COR-L47 (cell line): ENCODE measurements around the gene ANO1.

Experiments
- DNase-seq: peaks from one replicate; lab custom pipeline; 2025; lab: John Stamatoyannopoulos, UW

The ANO1 gene

DNA sequence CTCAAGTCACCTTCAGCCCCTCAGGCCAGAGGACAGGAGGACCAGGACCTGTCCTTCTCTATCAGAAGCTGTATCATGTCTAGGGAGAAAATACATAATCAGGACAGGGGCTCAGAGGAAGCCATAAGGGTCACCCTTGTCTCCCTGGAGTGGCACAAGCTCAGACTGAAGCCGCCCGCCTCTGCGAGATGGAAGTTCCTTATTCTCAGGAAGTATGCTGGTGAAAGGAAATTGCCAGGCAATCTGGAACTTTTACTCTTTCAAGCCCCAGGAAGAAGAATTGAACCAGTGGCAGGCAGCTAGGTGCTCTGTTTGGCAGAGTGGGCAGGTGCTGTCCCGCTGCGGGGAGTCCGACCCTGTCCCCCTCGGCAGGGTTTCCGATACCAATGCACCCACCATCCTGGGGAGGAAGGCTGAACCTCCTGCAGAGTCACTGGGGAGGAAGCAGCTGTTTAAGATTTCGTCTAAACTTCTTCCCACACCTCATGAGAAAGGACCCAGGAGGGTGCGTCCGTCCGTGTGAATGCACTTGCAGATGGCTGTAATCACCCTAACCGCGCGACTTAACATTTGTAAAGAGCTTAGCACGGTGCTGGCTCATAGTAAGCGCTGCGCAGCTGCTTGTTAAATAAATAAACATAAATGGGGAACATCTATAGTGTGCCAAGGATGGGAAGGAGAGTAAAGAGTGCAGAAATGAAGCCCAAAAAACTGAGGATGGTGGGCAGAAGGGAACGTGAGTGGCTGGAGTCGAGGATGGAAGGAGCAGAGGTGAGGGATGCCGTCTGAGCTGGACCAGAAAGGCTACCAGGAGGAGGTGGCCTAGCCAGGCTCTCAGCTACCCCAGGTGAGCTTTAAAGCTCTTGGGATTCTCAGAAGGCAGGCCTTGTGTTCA lies 5.0 kb upstream of the ANO1 start:
- DNase-seq: peak; percentile 63

DNA sequence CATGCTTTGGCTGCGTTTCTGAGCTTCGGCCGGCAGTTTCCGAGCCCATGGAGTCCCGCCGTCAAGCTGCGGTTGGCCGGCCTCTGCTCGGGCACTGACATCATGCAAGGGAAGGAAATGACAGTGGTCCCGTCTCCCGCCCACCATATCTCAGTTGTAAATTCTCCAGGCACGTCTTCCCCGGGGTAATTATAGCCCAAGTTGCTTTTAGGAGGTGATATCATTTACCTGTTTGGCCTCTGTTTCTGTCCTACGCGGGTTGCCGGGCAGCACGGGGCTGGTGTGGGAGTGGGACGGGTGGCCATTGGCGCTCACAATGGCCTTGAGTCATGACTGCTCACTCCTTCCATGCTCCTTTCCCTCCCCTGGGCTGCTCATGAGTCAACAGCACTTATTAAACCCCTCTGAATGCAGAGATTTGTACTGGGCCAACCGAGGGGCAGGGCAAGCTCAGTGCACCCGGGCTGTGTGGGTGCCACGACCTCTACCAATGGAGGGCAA lies 4.2 kb upstream of the ANO1 start:
- DNase-seq: no peak

DNA sequence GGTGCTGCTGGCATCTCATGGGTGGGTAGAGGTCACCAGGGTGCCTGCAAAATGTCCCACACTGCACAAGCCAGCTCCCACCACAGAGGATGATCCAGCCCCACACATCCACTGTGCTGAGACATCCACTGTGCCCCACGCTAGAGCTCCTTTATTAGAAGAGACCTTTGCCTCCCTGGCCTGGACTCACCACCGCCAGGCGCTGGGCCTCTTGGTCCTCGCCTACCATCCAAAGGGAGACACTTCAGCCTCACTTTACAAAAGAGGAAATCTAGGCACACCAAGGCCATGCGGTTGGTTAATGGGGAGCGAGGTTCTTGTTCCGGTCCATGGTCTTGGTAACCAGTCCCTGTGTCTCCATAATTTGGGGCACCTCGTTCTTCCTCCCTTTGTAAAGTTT lies 3.4 kb upstream of the ANO1 start:
- no peak for DNase-seq

DNA sequence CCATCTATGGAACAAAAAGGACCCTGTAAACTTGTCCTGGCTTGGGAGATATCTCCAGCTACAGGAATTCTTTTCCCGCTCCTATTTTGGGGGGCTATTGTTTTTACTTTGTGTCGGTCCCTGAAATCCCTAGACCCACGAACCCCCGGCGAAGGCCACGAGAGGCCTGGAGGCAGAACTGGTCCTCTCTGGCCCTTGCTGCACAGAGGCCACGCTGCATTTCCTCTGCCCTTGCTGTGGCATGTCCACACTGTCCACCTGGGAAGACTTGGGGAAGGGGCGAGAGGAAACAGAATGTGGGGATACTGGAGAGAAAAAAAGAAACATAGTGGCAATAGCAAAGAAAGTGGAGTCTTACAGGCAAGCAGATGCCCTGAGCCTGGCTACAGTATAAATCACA lies 2.3 kb upstream of the ANO1 start:
- no peak for DNase-seq

DNA sequence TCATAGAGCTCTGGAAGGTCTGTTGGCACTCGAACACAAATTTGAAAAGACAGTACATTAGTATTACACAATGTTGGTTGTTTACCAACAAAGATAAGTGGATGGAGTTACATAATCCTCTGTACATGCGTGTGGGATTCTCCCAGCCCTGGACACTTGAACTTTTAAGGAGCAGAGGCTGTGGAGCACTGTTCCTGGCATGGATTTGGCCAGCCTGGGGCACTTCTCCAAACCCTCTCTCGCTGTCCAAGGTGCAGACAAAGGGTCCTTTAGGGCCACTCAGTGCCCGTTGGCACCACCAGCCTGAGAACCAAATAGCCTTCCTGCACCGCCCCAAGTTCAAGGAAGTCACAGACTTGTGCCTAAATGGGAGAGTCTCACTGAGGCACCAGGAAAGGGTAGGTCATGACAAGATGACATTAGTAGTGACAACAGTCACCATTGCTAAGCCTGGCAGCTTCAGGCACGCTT lies 1.6 kb upstream of the ANO1 start:
- DNase-seq: no peak

DNA sequence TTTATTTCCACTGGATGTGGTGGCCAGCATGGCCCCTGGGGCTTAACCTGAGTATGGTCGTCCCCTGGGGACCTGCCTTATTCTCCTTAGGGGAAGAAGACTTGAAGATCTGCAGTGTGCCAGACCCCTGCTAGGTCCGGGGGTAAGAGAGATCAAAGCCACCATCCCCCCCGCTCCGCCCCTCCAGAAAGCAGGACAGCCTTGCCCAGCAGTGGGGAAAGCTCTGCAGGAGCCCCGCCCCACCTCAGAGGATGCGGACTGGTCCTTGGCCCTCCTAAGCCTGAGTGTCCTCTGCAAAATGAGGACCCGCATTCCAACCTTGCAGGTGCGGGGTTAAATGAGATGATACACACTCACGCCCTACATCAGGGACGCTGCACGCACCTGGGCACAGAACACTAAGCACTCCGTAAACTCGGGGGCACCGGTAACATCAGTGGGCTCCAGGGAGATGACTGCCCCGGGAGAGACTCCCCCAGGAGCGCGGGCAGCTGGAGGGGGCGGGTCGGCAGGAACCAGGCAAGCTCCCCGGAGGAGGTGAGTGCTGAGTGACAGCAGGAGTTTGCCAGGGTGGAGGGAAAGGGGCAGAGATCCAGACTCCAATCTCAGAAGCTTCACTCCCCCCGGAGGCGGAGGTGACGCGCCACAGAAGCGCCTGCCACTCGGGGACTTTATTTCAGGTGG lies 564 bp upstream of the ANO1 start:
- DNase-seq: no peak

DNA sequence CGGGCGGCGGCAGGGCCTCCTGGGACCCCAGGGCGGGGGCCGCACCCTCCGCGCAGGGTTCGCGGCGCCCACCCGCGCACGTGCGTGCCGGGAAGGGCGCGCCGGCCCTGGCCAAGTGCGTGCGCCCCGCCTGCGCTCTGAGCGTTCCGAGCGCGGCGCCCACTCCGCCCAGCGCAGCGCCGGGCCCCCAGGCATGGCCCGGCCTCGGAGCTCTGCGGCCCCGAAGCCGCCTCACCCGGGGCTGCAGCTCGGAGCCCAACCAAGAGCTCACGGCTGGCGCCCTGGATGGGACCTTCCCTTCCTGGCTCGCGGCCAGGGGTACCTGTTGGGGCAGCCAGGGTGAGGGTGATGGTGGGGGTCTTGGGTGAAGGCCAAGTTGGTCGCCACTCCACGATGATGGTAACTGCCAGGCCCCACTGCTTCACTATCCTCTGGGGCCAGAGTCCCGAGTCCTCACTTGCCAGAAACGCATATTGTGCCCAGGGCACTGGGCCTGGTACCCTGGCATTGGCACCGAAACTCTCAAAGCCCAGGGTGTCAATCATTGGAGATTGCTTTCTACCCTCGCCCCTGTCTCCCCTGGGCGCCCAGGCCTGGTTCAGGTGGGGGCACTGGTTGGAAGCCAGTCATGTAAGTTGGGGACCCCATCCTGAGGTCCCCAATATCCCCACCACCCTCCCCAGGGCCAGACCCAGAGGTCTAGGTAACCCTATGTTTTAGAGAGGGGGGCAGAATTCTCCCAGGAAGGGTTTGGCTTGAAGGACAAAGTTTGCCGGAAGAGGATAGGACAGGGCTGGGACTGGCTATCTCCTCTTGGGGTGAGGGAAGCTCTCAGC lies 882 bp downstream of the ANO1 start:
- no peak for DNase-seq

DNA sequence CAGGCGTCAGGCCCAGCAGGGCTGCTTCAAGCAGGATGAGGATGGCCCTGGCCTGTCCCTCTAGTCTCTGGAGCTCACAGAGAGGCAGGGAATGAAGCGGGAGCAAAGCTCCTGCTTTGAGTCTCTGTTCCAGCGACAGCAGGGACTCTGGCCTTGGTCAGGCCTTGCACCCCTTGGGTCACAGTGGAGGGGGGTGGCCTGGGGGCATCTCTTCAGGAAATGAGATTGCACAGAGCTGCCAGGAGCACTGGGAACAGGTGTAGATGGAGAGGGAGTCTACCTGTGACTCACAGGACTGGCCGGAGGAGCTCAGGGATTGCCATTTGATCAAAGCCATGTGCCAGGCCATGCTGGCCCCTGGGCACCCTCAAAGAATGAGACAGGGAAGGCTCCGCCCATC lies 1.6 kb downstream of the ANO1 start:
- no peak for DNase-seq

DNA sequence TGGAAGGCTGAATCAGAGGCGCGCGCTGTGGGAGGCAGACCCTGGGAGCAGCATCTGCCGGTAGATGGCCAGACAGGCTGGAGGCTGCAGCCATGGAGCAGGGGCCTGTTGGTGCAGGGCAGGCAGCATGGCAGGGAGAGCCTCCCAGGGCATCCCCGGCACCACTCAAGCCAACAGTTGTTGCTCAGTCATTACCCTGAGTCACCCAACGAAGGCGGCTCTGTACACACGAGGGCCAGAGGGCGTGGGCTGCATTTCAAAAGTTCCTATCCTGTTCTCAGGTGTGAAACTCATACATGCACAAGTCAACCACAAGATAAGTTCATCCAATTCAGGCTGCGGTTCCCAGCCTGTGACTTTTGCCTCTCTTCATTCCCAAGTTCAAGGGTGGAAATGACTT lies 2.6 kb downstream of the ANO1 start:
- DNase-seq: no peak

DNA sequence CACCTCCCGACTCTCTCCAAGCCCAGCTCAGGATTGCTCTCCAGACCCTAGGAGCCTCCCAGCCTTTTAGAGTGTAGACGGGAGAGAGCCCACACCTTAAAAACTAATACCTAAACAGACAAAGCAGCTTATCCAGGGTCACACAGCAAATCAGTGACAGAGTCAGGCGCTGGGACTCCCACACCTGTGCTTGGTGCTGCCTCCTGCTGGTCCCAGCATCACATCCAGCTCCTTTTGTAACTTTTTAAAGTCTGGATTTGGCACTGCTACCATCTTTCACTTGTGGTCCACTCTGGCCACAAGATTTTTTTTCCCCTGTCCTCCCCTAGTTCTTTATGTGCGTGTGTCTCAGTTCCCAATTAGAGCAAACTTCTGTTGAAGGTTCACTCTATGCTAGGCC lies 4.7 kb downstream of the ANO1 start:
- DNase-seq: no peak

DNA sequence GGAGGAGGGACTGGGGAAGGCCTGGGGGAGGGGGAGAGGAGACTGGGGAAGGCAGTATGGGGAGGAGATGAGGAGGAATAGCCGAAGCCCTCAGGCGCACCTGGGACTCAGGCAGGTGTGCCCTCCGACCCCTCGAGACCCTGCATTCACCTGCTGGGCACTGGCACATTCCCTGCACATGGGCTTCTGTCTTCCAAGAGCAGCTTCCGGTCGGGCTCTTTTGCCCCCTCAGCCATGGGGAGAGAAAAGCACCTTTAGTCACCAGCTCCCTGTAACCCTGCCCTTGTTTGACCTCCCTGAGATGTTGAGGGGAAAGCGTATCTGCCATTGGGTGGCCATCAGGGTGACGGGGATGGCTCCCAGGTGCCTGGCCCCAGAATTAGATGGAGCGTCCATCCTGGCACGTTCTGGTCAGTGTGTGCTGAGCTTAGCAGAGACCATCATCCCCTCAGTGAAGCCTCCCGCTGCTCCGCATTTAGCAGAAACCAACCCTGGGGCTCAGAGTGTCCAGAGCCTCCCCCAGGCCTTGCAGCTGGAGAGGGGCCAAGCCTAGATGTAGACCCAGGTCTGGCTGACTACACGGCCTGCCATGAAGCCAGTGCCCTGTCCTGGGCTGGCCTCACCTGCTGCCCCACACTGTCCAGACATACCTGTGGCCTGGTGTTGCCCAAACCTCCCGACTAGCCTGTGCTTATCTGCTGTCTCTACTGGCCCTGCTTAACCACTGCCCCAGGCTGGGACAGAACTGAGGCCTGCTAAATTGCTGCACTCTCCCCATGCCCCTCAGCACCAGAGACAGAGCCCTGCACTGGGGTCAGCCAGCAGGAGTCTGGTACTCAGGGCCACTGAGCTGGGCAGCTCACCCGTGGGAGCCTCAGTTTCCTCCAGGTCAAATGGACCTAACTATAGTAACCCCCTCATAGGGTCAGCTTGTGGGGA lies 6.2 kb downstream of the ANO1 start:
- no peak for DNase-seq

DNA sequence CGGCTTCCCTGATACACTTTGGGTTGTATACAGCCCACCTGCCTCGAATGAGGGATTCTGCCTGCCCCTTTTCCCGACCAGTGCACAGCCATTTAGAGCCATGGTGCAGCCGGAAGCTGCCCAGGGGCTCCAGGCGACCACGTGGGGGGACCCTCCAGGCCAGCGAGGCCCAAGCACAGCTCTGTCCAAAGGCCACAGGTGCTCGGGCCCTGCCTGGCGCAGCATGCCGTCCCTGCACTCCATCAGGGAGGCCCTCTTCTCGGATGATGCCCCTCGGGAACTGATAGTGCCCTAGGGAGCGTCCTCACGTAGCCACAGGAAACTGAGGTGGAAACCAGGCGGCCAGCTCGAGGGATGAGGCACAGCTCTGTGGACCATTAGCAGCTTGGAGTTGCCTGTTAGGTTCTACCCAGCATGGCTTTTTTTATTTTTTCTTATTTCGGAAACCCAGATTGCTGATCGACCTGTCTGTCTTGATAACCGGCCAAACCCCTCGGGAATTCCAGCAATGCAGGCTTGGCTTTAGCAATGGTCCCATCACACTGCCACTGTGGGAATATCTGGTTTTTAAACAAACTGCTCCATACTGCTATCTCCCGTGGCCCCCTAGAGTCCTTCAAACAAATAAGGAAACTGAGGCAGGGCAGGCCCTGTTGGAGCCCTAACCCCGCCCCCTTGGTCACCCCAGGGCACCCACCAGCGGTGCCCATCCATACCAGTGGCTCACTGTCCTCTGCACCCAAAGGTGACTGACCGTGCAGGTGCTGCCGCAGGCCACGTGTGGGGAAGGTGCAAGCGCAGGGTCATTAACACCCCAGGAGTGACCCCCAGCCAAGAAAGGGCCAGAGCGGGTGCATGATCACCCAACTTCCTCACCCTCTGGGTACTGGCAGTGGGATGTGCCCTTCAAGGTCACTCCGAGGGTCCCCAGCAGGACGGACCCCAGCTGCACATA lies 8.0 kb downstream of the ANO1 start:
- DNase-seq: no peak

DNA sequence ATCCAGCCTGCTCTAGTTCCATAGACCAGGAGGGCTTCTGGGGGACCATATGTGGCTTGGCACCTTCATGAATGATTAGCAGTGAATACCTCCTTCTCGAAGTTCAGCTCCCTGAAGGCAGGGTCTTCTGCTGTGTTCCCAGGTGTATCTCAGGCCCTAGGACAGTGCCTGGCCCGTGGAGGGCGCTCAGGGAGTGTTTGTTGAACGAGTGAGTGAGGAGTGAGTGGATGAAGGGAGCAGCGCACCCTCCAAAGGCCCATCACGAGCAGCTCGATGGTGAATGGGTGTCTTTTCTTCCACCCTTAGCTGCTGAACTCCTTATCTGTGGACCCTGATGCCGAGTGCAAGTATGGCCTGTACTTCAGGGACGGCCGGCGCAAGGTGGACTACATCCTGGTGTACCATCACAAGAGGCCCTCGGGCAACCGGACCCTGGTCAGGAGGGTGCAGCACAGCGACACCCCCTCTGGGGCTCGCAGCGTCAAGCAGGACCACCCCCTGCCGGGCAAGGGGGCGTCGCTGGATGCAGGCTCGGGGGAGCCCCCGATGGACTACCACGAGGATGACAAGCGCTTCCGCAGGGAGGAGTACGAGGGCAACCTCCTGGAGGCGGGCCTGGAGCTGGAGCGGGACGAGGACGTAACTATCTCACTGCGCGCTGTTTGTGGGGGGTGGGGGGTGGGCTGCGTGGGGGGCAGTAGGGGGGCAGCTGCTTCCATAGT lies 9.5 kb downstream of the ANO1 start:
- DNase-seq: no peak

DNA sequence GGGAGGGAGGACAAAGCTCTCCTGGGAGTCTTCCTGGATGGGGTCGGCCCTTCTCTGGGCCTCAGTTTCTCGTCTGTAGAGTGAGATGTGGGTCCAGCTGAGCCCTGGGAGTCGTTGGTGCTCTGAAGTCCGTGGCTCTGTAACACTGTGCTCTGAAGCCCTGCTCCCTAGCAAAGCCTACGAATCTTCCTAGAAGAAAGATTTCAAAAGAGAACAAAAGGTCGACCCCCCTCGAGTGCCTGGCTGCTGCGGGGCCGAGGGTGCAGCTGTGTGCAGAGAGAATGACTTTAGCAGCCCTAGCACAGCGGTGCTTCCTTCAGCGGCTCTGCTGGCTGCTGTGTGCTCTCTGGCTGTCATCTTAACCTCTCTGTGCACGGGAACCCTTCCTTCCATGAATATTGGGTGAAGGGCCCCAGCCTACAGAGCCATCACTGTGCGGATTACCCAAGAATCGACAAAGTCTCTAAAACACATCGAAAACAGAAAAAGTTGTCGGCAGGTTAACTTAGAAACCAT lies 10.7 kb downstream of the ANO1 start:
- no peak for DNase-seq

DNA sequence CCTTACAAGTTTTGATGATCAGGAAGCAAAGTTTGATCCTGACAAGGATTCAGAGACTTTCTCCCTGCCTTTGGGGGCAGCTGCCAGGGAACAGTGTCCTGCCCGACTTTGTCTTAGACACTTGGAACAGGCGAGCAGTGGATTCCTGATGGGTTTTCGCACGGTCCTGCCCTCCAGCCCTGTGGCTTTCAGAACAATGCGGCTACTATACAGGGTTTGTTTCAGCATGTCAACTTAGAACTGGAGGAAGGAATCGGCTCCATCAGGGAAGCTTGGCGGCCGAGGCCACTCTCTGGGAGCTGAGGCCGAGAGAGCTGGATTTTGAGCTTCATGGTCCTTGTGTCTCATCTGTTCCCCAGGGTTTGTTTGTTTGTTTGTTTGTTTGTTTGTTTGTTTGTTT lies 11.5 kb downstream of the ANO1 start:
- no peak for DNase-seq

DNA sequence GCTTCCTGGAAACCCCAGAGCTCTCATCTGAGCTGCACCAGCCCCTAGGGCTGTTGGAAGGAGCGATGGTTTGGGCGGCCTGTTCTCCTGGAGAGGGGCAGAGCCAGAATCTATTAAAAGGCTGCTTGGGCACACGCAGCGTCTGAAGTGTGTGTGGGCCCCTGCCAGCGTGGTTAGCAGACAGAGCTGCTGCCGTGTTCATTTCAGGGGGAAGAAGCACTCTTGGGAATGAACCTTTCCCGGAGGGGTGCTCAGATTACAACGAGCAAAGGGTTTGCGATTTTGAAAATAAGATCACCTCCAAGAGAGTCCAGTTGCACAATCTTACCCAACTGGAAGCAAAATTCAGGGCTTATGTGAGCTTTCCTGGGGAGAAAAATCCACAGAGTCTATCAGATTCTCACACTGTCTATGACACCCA lies 12.9 kb downstream of the ANO1 start:
- no peak for DNase-seq

DNA sequence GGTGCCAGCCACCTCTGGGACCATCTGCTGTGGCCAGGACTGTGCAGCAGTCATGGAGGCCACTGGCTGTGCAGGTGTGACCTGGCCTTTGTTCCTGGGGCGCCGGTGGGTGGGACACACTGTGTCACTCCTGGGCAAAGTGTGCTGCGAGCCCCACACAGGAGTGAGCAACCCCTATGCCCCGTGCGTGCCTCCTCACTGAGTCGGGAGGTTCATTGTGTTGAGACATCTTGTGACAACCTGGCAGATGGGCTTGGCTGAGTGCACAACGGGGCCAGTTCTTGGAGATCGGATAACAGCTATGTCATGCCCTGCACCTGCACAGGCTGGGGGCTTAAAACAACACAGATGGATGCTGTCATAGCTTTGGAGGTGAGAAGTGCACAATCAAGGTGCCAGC lies 13.5 kb downstream of the ANO1 start:
- DNase-seq: no peak

DNA sequence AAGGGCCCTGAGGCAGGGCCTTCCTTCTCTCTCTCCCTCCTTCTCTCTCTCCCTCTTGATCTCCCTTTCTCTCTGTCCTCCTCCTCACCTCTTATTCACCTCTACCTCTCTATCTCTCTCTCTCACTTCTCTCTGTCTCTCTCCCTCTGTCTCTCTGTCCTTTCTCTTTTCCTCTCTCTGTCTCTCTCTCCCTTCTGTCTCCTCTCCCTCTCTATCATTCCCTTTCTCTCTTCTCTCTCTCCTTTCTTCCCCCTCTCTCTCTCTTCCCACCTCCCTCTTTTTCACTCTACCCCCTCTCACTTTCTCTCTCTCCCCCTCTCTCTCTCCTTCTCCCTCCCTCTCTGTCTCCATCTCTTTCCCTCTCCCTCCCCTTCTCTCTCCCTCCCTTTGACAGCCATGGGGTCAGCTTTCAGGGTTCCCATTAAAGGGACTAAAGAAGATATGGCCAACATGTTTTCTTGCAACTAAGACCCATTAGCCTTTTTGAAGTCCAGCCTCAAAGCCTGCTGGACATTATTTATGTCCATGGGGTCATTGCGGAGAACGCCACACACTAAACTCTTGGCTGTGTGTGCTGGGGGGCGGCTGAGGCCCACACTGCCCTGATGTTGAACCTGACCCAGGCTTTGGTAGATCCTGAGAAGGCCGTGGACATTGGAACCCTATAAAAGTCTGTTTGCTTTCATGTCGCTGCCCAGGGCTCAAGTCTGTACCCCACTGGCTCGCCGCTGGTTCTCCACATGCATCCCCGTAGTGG lies 15.0 kb downstream of the ANO1 start:
- DNase-seq: no peak
